NCI-H524 (cell line): ENCODE results near the gene TNFSF9.
"Not testable (repeated sequence)": the region's sequence is repeated elsewhere in the genome, so short reads cannot be mapped to it uniquely, and the experiment has no call there.

Source experiments
- DNase-seq, 2 experiments: peaks; one replicate each; lab custom pipeline; 2025; lab: John Stamatoyannopoulos, UW

Gene TNFSF9

GRCh38 chr19:6532244-6532999, 1.6 kb downstream of the TNFSF9 start:
- no peak for DNase-seq

GRCh38 chr19:6533000-6533328, 2.1 kb downstream of the TNFSF9 start:
- no peak for DNase-seq

DNA sequence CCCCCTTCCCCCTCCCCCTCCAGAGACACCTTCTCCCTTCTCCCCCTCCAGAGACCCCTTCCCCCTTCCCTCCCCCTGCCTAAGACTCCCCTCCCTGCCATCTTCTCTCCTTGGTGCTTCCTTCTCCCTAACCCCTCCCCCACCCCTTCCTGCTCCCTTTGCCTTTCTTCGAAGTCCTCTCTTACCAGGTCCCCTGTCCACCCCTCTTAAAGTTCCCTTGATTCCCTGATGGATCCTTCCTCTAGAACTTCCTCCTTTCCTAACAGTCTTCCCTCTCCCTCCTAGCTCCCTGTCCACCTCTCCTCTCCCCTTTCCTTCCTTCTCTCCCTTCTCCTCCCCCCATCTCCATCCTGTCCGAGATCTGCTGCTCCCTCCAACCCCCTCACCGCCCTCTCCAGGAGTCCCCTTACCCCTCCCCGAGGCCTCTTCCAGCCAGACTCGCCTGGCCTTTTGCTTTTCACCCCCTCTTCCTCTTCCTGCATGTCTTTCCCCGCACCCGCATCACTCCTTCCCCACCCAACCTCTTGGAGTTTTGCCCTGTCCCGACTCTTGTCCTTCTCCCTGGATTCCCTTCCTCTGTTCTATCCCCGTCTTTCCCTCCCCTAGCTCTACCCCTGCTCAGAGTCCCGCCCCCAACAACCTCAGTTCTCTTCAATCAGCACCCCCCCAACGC, 3.1 kb downstream of the TNFSF9 start:
- DNase-seq, result no peak

- DNase-seq, result no peak
Measured at GRCh38 chr19:6534451-6535093, 3.7 kb downstream of the TNFSF9 start.

DNA sequence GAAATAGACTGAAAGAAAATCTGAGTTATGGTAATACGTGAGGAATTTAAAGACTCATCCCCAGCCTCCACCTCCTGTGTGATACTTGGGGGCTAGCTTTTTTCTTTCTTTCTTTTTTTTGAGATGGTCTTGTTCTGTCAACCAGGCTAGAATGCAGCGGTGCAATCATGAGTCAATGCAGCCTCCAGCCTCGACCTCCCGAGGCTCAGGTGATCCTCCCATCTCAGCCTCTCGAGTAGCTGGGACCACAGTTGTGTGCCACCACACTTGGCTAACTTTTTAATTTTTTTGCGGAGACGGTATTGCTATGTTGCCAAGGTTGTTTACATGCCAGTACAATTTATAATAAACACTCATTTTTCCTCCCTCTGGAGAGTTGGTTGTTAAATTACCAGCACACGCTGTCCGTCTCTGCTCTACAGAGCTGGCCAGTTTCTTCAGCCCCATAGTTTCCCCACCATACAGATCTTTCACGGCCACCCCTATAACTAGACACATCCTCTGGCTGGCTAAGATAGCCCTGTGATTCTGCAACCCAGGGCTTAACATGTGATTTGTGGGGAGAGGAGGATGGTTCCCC, 4.8 kb downstream of the TNFSF9 start:
- no peak for DNase-seq

DNA sequence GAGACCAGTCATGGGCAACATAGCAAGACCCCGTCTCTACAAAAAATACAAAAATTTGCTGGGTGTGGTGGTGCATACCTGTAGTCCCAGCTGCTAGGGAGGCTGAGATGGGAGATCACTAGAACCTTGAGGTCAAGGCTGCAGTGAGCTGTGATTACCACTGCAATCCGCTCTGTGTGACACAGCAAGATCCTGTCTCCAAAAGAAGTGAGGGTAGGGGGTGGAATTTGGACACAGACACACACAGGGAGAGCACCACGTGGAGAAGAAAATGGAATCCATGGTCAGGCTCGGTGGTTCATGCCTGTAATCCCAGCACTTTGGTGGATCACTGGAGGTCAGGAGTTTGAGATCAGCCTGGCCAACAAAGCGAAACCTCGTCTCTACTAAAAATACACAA, 8.7 kb downstream of the TNFSF9 start:
- DNase-seq, result no peak

DNA sequence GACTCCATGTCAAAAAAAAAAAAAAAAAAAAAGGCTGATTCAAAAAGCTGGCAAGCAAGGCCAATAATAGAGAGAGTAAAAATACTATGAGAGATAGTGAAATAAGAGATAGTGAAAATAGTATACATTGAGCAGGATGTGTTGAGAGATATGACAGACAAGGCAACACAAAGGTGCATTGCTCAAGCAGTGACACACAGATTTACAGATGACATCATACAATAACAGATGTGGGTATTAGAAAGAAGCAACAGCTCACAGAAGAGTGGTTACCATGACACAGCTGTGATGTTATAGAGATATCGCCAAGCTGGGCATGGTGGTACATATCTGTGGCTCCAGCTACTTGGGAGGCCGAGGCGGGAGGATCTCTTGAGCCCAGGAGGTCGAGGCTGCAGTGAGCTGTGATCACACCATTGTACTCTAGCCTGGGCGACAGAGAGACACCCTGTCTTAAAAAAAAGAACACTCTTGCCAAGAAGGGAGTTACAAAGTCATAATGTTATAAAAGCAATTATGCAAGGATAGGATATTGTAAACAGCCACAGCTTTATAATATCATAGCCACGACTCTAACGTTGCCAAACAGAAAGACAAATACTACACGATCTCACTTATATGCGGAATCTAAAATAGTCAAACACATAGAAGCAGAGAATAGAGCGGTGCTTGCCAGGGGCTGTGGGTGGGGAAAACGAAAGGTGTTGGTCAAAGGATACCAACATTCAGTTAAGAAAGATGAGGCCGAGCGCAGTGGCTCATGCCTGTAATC, 10.3 kb downstream of the TNFSF9 start:
- no peak for DNase-seq

DNA sequence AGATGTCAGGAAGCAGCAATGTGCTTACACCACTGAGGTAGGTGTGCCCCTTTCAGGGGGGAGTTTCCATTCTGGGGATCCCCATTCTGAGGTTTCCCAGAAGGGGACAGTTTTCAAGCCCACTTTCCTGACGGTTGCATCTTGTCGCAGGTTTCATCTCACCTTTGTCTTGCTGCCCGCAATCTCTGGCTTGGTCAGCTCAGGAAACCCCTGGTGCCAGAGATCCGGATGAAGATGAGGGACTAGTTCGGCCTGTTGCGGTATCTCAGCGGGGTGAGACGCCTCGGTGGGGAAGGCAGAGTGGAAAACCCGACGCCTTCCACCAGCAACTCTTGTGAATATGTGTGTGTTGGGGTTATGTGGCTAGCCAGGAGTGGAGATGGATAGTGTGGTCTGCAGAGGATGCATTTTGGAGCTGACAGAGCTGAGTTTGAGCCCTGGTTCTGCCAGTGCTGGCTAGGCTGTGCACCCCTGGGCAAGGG, 13.1 kb downstream of the TNFSF9 start:
- no peak for DNase-seq

DNA sequence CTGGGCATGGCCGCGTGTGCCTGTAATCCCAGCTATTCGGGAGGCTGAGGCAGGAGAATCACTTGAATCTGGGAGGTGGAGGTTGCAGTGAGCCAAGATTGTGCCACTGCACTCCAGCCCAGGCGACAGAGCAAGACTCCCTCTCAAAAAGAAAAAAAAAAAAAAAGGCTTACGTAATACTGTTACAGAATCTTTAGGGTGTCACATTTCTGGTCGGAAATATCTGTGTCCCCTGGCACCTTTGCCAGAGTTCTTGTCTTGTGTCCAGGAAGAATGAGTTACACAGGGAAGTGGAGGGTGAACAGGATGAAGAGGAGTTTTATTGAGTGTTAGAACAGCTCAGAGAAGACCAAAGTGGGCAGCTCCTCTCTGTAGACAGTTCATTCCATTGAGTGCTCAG, 19.9 kb downstream of the TNFSF9 start:
- not testable (repeated sequence) for DNase-seq

DNA sequence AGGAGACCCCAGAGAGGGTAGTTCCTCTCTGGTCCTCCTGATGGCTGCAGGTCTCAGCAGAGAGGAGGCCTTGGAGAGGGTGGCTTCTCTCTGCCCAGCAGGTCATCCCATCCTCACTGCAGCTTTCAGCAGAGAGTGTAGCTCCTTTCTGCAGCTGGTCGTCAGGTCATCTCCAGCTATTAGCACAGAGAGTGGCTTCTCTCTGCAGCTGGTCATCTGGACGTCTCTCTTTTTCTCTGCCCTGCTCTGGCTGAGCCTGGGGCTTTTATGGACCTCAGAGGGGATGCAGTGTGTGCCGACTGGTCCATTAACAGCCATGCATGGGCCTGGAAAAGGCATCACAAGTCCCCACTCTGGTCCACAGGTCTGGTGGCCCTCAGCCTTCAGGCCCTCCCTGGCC, 20.3 kb downstream of the TNFSF9 start:
- no peak for DNase-seq

DNA sequence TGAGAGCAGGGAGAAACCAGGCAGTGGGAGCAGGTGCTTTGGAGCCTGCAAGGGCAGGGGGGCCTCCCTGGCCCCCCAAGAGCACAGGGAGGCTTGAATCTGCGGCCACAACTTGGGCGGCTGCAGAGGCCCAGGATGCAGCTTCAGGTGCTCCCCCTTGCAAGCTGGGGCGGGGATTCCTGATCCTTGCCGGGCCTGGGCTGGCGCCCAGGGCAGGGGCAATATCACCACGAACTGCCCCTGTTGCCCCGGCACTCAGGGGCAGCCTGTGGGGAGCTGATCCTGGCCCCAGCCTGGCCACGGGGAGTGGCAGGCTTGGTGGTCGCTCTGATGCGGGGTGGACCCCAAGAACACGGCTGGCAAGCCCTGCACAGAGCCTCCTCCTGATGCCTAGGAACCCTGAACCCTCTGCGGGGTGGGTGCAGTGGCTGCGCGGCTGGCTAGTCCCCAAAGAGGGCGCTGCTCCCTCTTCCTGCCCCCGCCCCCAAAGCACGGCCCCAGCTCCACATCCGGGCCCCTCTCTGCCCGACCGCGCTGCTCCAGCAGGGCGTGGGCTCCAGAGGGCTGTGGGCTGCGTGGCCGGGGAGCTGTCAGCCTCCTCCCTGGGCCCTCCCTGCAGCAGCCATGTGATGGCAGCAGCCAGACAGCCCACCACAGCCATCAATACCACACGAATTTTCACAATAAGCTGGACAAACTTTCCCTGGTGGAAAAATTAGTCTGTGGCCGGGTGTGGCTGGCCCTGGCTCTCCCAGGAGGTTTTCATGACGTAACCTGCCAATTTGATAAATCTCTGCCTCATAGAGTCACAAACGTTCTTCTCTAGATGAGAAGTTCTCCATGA, 21.0 kb downstream of the TNFSF9 start:
- peak in 1 of 2 experiments; percentile 12 for DNase-seq

DNA sequence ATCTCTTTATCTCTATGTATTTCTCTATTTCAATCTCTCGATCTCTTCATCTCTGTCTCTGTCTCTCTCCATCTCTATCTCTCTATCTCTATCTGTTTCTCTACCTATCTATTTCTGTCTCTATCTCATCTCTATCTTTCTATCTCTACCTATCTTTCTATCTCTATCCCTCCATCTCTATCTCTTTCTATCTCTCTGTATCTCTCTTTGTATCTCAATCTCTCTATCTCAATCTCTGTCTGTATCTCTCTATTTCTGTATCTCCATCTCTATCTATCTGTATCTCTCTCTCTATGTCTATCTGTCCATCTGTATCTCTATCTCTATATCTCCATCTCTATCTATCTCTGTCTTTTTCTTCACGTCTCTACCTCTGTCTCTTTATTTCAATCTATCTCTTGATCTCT, 25.2 kb downstream of the TNFSF9 start:
- no peak for DNase-seq

DNA sequence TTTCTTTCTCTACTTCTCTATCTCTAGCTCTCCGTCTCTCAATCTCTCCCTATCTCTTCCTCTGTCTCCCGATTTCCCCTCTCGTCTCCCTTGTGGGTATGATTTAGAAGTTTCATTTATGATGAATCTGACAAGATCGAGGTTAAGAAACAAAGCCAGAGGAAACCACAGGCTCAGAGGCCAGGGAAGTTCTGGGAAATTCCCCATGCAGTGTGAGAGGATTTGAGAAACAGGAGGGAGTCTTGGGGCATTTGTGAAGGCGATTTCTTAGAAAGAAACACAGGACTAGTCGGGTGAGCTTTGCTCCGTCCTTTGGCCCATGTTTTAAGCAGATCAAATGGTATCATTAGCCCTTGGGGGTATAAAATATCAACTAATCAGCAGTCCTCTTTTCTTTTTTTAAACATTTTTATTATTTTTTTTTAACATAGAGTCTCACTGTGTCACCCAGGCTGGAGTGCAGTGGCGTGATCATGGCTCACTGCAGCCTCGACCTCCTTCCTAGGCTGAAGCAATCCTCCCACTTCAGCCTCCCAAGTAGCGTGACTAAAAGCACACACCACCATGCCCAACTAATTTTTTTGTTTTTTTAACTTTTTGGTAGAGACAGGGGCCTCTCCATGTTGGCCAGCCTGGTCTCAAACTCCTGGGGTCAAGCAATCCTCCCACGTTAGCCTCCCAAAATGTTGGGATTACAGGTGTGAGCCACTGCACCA, 25.8 kb downstream of the TNFSF9 start:
- DNase-seq, result no peak

- DNase-seq, result not testable (repeated sequence)
Measured at GRCh38 chr19:6562437-6562836, 31.6 kb downstream of the TNFSF9 start.

DNA sequence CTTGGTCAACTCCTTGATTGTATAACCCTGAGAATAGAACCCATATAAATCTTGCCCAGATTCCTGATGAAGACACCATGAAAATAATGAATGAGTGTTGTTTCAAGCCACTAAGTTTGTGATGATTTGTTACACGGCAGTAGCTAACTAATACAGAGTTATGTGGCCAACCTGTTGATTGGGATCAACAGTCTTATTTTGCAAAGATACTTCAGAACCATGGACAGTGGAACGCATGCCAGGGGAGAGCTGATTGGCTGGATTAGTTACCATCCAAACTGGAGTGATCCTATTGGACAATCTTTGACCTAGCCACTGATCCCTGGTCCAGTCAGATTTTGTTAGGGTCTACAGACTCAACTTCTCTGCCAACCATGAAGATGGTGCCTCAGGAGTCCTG, 33.6 kb downstream of the TNFSF9 start:
- no peak for DNase-seq

- not testable (repeated sequence) for DNase-seq
Measured at GRCh38 chr19:6566727-6567126, 35.9 kb downstream of the TNFSF9 start.

- DNase-seq, result no peak
Measured at GRCh38 chr19:6568010-6568526, 37.2 kb downstream of the TNFSF9 start.

GRCh38 chr19:6568816-6569215, 38.0 kb downstream of the TNFSF9 start:
- no peak for DNase-seq

DNA sequence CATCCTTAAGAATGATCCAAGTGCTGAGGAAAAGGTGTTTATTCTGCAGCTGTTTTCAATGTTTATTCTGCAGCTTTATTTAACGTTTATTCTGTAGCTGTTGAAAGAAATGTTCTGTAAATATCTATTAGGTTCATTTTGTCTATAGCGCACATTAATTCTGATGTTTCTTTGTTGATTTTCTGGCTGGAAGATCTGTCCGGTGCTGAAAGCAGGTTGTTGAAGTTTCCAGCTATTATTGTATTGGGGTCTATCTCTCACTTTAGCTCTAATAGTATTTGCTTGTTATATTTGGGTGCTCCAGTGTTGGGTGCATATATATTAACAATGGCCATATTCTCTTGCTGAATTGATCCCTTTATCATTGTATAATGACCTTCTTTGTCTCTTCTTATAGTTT, 39.9 kb downstream of the TNFSF9 start:
- DNase-seq, result no peak

DNA sequence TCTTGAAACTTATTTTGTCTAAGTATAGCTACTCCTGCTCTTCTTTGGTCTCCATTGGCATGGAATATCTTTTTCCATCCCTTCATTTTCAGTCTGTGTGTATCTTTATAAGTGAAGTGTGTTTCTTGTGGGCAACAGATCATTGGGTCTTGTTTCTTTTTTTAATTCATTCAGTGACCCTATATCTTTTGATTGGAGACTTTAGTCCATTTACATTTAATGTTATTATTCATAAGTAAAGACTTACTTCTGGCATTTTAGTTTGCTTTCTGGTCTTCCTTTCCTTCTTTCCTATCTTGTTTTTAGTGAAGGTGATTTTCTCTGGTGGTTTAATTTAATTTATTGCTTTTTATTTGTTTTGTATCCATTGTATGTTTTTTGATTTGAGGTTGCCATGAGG, 40.3 kb downstream of the TNFSF9 start:
- no peak for DNase-seq
